ENCODE results near the gene KDM5B.

DNA sequence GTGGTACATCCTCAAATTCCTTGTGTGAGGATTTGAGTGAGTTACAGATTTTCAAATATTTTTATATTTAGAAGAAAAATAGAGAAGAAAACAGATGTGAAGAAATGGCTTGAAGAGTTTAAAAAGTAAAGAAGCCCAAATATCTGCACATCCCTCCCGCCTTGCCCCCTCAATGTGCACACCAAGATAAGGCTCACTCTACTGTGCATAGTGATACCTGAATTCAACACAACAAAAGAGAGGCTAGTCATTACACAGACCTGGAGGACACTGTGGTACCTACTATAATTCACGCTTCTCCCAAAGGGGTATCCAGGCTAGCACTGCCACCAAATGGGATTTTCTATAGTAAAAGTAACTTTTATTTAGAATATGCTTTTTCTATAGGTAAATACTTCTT lies 53.9 kb downstream of the KDM5B start:
- TF ChIP-seq CTCF (IDR thresholded peaks at IDR 0.05; ENCODE audit: poor library complexity, severe bottlenecking), result no peak
- TF ChIP-seq MXI1 (conservative IDR thresholded peaks at IDR 0.05; ENCODE audit: poor library complexity, severe bottlenecking), result no peak
- TF ChIP-seq POLR2AphosphoS5 (IDR thresholded peaks at IDR 0.05), result no peak
- no peak for TF ChIP-seq EZH2 (IDR thresholded peaks at IDR 0.05; ENCODE audit: borderline replicate concordance, insufficient read depth, low read length, poor library complexity, severe bottlenecking)
- TF ChIP-seq SMC3 (conservative IDR thresholded peaks at IDR 0.05; ENCODE audit: poor library complexity), result no peak

Measured in neural cell (in vitro differentiated cells).